ENCODE results near the gene SCGB3A1.

DNA sequence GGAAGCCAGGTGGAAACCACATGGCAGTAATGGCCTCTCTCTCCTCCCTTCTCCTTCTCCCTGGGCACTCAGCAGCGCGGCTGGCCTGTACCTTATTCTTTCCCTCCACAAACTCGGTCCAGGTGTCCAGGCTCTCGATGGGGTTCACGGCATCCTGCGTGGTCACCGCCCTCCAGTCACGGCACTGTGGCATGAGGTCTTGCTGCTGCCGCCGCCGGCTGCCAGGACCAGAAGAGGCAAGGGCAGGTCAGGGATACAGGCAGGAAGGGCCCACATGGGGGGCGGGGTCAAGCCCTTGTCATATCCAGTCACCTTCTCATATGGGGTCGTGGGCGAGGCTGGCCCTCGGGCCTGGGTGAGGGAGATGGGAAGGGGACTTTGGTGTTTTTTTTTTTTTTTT is 32.5 kb upstream of the SCGB3A1 start:
- TF ChIP-seq, protein P1, sequence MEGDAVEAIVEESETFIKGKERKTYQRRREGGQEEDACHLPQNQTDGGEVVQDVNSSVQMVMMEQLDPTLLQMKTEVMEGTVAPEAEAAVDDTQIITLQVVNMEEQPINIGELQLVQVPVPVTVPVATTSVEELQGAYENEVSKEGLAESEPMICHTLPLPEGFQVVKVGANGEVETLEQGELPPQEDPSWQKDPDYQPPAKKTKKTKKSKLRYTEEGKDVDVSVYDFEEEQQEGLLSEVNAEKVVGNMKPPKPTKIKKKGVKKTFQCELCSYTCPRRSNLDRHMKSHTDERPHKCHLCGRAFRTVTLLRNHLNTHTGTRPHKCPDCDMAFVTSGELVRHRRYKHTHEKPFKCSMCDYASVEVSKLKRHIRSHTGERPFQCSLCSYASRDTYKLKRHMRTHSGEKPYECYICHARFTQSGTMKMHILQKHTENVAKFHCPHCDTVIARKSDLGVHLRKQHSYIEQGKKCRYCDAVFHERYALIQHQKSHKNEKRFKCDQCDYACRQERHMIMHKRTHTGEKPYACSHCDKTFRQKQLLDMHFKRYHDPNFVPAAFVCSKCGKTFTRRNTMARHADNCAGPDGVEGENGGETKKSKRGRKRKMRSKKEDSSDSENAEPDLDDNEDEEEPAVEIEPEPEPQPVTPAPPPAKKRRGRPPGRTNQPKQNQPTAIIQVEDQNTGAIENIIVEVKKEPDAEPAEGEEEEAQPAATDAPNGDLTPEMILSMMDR (conservative IDR thresholded peaks at IDR 0.05; ENCODE audit: low read length) = no peak
- TF ChIP-seq EZH2phosphoT487 (IDR thresholded peaks at IDR 0.05; ENCODE audit: borderline replicate concordance) = no peak

Measured in Loucy (cell line).